Measurements from ENCODE around the gene KCNS3. TPM values are rescaled to one million over a fixed set of nuclear protein-coding genes. Genes with fewer than 3 reads are reported as not detected.

The KCNS3 gene, protein sequence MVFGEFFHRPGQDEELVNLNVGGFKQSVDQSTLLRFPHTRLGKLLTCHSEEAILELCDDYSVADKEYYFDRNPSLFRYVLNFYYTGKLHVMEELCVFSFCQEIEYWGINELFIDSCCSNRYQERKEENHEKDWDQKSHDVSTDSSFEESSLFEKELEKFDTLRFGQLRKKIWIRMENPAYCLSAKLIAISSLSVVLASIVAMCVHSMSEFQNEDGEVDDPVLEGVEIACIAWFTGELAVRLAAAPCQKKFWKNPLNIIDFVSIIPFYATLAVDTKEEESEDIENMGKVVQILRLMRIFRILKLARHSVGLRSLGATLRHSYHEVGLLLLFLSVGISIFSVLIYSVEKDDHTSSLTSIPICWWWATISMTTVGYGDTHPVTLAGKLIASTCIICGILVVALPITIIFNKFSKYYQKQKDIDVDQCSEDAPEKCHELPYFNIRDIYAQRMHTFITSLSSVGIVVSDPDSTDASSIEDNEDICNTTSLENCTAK
- total RNA-seq, result 10 to 100 TPM; 17.4 to 86.9 TPM
- 12.1 TPM for polyA plus RNA-seq (ENCODE audit: insufficient read depth, low read depth, low replicate concordance)
- long read RNA-seq, donor 1, transcript KCNS3-201 (3 exons, 2,333 nt), result major isoform, 5 of 6 reads
- long read RNA-seq, donor 1, partial matches to known transcripts, result 0 of 6 reads
- long read RNA-seq, donor 1, other reads (novel, unspliced or antisense), result 0 of 6 reads
- long read RNA-seq, donor 2, transcript KCNS3-201 (3 exons, 2,333 nt), result major isoform, 7 of 7 reads
- long read RNA-seq, donor 2, partial matches to known transcripts, result 0 of 7 reads
- long read RNA-seq, donor 2, other reads (novel, unspliced or antisense), result 0 of 7 reads

DNA sequence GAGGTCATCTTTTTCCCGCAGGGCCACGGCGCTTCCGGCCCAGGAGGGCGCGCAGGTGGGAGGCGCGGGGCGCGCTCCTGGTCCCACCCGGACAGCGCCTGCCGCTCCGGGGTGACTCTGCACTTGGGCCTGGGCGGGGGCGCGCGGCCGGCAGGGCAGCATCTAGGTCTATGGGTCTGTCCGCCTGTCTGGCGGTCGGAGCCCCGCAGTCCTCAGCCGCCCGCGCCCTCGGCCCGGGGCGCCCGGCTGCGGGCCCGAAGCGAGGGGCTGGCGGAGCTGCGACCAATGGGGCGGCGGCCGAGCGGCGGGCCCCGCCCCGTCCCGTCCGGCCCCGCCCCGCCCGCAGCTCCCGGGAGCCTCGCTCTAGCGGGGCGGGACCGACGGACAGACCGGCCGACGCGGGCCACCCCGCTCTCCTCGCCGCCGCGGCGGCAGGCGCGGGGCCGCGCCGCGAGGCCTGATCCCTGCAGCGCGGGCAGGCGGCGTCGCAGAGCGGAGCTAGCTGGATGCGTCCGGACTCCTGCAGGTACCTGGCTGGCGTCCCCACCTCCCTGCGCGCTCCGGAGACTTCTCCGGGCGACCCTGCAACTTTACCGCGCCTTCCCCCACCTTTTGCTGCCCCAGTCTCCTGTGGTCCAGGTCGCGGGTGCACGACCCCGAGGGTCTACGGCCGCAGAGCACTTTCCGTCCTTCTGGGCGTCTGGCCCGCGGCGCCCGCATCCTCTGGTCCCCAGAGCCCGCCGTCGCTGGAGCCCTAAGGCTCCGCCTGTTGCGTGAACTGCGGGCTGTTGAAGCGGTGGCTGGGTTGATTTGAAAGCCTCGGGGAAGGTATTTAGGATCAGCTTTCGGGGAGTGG, at the start of gene KCNS3:
Gene KCNS3 (plus strand): TSS at position 387 of the 856 bp plus-strand sequence. CDS start 52,342 bp downstream, outside the sequence.
- TF ChIP-seq, protein P1, sequence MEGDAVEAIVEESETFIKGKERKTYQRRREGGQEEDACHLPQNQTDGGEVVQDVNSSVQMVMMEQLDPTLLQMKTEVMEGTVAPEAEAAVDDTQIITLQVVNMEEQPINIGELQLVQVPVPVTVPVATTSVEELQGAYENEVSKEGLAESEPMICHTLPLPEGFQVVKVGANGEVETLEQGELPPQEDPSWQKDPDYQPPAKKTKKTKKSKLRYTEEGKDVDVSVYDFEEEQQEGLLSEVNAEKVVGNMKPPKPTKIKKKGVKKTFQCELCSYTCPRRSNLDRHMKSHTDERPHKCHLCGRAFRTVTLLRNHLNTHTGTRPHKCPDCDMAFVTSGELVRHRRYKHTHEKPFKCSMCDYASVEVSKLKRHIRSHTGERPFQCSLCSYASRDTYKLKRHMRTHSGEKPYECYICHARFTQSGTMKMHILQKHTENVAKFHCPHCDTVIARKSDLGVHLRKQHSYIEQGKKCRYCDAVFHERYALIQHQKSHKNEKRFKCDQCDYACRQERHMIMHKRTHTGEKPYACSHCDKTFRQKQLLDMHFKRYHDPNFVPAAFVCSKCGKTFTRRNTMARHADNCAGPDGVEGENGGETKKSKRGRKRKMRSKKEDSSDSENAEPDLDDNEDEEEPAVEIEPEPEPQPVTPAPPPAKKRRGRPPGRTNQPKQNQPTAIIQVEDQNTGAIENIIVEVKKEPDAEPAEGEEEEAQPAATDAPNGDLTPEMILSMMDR (IDR thresholded peaks at IDR 0.05), result no peak
- TF ChIP-seq POLR2A (IDR thresholded peaks at IDR 0.05), result no peak
- peak within 1 kb of the TSS; percentile 71 to 76 for H3K4me3 ChIP-seq
- H3K4me1 ChIP-seq, result peaks cover 6% of the 10 kb centered on the region
- H3K27ac ChIP-seq, result peak within 1 kb of the TSS; percentile 4 to 56
- peak; percentile 59 for DNase-seq
- 1% methylated on average over 73 of the region's 106 CpGs; no CpG with 5 or more reads in 1 of the 2 donors for WGBS, 2 donors
- intact Hi-C loops (cut with DNase I; ENCODE audit: low total_unique reads), result no loop called here
- no peaks in the 10 kb centered on the region for H3K36me3 ChIP-seq (ENCODE audit: low read depth, missing control alignments)
- H3K27me3 ChIP-seq, result no peaks in the 10 kb centered on the region
- no peaks in the 10 kb centered on the region for H3K9me3 ChIP-seq

DNA sequence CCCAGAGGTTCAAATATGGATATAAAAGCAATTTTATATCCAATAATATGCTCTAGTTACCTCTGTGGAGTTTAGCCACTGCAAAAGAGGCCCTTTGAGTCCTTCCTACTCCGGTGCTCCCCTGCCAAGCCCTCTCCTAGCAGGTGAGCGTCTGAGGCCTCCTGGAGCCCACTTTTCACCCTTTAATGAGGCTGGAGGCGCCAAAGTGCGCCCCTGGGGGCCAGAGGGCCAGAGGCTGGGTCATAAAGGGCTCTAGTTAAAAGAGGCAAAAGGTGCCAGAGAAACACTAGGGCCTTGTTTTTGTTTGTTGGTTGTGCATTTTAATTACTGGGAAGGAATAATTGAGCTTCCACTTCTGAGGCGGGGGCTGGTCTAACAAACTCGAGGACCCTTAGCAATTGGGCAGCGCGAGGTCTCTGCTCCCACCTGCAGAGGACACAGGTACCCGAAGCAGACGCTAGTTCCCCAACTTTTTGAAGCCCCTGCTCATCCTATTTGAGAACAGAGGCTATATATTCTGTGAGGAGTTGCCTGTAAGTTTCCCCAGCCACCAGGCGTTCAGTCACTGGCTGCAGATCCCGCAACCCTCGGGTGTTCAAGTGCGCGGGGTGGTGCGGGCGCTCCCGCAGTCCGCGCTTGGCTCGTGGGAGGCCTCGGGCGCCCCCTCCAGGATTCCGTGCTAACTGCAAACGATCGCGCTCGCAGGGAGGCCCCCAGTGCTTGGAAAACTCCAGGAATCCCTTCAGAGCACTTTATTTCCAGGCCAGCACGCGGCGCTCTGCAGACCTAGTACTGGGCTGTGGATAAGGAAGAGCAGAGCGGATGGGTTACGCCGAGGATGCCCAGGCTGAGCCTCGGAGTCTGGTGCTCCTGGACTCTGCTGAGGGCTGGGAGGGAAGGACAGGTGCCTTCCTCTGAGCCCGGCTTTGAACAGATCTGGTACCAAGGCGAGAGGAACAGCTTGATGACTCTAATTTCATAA, 48.1 kb upstream of the KCNS3 start:
- WGBS, 2 donors, result 11 to 14% methylated on average over 25 to 37 of the region's 37 CpGs
- Histone ChIP-seq H3K4me3 (peak overlapping the region in 1 of 2 donors; percentile 18), H3K9me3 (no peaks in the 10 kb centered on the region), H3K27me3 (no peaks in the 10 kb centered on the region), H3K36me3 (ENCODE audit: low read depth, missing control alignments) (no peaks in the 10 kb centered on the region), H3K4me1 (peaks cover 4% of the 10 kb centered on the region), H3K27ac (no peak overlapping the region)
- intact Hi-C loops (cut with DNase I; ENCODE audit: low total_unique reads), result no loop called here
- peak; percentile 93 for DNase-seq
- TF ChIP-seq, protein P1 (IDR thresholded peaks at IDR 0.05), result peak; percentile 83 to 84 (median 84)
- no peak for TF ChIP-seq POLR2A (IDR thresholded peaks at IDR 0.05)

DNA sequence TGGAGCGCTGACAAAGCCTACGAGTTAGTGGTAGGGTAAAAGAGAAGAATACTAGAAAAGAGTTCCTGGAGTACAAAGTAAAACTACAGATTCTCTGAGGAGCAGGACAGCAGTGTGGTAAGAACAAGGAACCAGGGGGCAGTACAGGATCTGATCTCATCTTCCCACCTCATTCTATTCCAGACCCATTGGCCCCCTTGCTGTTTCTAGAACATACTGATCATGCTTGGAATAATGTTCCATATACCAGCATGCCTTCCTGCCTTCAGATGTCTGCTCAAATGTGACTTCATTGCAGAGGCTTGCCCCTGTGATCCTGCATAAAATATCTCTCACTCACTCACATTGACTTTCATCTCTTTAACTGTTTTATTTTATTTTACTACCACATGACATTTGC, 43.0 kb upstream of the KCNS3 start:
- intact Hi-C loops (cut with DNase I; ENCODE audit: low total_unique reads), result no loop called here
- Histone ChIP-seq H3K27me3 (no peaks in the 10 kb centered on the region), H3K4me3 (no peak overlapping the region), H3K36me3 (ENCODE audit: low read depth, missing control alignments) (no peaks in the 10 kb centered on the region), H3K4me1 (peaks cover 10% of the 10 kb centered on the region), H3K27ac (no peak overlapping the region), H3K9me3 (no peaks in the 10 kb centered on the region)
- no peak for DNase-seq
- 43 to 60% methylated on average over 2 of the region's 2 CpGs for WGBS, 2 donors
- TF ChIP-seq, protein P1 (IDR thresholded peaks at IDR 0.05), result no peak

DNA sequence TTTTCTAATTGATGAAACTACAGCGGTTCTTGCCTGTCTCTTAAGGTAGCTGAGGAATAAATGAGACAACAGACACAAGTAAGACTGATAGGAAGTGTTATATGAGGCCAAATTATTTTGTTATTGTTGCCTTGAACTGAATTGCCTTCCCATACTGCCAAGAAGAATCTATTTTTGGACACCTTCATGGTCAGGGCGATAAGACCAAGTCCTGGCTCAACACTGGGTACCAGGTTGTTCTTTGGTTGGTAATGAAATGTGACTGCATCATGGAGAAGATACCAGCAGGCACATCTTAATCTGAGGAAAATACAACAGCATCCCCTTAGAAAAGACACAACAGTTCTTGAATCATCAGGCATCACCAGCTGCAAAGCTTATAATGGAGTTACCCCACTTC, 38.5 kb upstream of the KCNS3 start:
- Histone ChIP-seq H3K9me3 (no peaks in the 10 kb centered on the region), H3K4me1 (peaks cover 22% of the 10 kb centered on the region), H3K27ac (peak overlapping the region; percentile 5 to 65), H3K4me3 (no peak overlapping the region), H3K27me3 (no peaks in the 10 kb centered on the region), H3K36me3 (ENCODE audit: low read depth, missing control alignments) (no peaks in the 10 kb centered on the region)
- WGBS, 2 donors, result 48 to 63% methylated on average over 2 of the region's 2 CpGs
- TF ChIP-seq POLR2A (IDR thresholded peaks at IDR 0.05), result no peak
- TF ChIP-seq, protein P1 (IDR thresholded peaks at IDR 0.05), result no peak
- intact Hi-C loops (cut with DNase I; ENCODE audit: low total_unique reads), result no loop called here
- no peak for DNase-seq
